ENCODE measurements around the gene MYO9A.

DNA sequence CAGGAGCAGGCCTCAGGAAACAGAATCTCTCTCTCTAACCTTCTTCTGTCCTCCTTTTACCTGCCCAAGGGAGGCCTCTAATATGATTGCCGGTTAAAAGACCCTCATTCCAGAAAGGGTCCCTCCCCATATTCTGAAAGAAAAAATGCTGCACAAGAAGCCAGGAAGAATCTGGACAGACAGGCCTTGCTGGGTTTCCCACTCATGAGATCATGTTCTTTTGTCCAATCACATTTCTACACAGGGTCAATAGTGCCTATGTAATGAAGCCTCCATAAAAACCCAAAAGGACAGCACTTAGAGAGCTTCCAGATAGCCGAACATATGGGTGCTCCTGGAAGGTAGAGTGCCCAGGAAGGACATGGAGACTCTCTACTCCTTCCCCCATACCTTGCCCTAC is 146.0 kb downstream of the MYO9A start:
- TF ChIP-seq, protein P1, sequence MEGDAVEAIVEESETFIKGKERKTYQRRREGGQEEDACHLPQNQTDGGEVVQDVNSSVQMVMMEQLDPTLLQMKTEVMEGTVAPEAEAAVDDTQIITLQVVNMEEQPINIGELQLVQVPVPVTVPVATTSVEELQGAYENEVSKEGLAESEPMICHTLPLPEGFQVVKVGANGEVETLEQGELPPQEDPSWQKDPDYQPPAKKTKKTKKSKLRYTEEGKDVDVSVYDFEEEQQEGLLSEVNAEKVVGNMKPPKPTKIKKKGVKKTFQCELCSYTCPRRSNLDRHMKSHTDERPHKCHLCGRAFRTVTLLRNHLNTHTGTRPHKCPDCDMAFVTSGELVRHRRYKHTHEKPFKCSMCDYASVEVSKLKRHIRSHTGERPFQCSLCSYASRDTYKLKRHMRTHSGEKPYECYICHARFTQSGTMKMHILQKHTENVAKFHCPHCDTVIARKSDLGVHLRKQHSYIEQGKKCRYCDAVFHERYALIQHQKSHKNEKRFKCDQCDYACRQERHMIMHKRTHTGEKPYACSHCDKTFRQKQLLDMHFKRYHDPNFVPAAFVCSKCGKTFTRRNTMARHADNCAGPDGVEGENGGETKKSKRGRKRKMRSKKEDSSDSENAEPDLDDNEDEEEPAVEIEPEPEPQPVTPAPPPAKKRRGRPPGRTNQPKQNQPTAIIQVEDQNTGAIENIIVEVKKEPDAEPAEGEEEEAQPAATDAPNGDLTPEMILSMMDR (conservative IDR thresholded peaks at IDR 0.05) = no peak
- no peak for TF ChIP-seq ZFX (IDR thresholded peaks at IDR 0.05)
